GM21423 (cell line): Measurements from ENCODE around the gene ANK3.
A peak's percentile ranks its signal among the peaks of the same experiment; 100 is the strongest.

ENCODE experiments used
- ATAC-seq: cut with Tn5 transposase; IDR thresholded peaks from one replicate; pipeline ENCODE4 v1.9.1; 2021; ENCODE audit warnings: mild to moderate bottlenecking, moderate library complexity; ENCODE audit not compliant: unreplicated experiment

Gene ANK3

DNA sequence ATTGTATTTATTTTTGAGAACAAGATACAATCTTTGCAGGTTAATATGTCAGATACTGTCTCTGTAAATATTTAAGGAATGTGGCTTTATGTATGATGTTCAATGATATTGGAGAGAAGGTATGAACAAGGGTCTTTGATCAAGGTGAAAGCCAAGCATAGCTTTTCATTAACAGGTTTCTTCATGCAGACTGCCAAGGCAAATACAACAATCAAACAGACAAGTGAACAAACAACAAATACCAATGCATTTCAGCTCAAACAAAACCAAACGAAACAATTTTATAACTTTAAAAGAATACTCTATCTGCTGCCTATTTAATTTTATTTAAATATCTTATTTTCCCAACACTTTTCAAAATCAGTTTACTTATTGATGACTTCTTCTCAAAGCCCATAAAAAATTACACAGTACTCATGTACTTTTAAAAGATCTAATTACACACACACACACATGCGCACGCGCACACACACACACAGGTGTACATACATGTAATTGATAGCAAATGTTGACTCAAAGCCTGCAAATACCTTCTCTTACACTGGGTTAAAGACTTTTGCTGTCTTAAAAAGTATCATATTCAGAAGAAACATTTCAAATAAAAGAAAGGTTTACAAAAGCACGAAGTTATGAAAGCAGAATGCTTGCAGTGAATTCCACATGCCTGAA is 282.2 kb downstream of the ANK3 start:
- no peak for ATAC-seq

DNA sequence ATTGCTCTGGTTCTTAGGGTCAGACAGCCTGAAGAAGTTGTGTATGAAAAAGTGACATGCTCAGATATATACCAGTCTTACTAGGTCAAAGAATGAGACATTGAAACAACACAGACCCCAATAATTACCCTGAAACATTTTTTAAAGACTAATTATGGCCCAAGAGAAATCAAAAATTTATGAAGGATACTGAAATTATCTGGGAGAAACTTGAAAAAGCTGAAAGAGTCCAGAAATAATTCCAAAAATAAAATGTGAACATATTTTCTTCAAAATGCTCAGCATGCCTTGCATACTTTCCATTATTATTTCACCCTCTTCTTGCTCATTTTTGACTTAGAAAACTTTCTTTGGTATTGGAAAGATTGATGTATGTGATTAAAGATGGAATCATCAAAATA is 284.4 kb downstream of the ANK3 start:
- ATAC-seq, result no peak

DNA sequence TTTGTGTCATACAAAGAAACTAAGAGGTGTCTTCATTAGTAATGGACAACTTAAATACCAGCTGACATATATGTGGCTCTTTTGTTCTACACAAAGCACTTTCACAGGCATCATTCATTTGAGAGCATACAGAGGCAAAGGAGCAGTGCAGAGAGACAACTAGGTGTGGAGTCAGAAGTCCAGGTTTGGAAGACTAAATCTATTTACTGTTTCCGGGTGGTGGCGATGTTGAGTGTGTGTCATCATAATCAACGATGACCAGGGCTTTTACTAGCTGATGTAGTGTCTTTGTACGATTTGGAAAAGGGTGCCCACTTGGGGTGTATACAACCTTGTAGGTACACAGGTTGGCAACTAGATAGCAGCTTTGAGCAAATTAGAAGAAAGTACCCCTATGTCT is 287.9 kb downstream of the ANK3 start:
- no peak for ATAC-seq

DNA sequence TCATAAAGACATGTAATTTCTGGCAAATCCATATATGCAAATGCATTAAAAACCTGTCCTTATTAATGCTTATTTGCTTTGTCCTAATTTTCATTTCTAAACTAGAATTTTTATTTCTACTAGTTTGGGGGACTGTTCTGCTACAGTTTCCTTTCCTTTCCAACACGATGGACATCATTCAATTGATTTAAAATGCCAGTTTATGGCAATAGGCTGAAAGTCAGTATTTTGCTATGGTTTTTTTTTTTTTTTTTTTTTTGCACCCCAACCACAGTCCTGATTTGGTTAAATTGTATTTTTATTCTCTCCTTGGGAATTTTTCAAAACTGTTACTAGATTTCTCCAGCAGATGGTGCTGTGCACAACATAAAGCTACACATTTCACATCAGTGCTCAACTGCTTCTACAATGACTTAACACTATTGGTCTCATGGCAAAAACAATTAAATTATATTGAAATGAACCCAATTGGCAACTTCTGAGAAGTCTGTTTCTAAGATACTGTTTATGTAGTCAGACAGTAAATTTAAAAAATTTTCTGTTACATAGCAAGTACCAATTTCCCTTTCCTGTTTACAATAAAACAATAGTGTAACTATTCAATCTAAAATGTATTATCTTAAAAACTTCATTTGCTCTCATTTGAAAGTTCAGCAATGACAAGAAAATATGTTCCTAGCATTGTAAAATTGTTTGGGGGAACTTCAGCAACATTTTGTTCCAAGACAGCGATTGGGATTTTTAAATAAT is 289.5 kb downstream of the ANK3 start:
- ATAC-seq, result no peak

DNA sequence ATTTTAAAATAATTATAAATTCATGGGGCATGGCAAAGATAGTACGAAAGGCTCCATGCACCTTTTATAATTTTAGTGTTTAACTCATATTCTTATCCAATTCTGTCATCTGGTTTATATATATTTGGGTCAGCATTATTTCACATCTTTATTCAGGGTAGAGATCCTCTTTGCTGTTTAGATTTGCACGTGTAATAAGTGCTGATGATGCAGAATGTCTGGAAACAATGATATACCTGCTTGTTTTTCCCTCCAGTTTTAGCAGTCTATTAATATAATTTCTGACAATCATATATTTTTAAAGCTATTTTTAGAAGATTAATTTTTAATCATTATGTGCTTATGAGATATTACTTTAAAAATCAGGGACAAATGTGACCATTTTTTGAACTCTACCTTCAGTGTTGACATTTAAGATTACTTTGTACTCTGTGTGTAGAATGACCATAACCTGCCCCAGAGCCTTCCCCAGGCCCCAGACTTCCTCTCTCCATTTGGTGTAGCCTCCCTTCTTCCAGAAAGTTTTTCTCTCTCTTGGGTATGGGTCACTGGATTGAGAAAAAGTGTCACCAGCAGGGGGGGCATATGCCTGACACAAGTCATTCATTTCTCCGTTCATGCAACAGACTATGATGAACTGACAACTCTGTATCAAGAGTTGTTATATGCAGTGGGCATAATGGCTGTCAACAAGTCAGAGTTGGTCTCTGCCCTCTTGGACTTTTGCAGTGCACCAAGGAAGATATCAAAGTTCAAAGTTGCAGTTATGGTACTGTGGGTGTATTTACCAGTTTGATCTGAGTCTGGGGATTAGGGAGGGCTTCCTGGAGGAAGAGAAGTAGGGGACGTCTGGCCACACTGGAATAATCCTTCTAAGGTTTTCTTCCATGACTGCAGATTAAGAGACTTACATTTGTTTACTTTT is 290.7 kb downstream of the ANK3 start:
- no peak for ATAC-seq

DNA sequence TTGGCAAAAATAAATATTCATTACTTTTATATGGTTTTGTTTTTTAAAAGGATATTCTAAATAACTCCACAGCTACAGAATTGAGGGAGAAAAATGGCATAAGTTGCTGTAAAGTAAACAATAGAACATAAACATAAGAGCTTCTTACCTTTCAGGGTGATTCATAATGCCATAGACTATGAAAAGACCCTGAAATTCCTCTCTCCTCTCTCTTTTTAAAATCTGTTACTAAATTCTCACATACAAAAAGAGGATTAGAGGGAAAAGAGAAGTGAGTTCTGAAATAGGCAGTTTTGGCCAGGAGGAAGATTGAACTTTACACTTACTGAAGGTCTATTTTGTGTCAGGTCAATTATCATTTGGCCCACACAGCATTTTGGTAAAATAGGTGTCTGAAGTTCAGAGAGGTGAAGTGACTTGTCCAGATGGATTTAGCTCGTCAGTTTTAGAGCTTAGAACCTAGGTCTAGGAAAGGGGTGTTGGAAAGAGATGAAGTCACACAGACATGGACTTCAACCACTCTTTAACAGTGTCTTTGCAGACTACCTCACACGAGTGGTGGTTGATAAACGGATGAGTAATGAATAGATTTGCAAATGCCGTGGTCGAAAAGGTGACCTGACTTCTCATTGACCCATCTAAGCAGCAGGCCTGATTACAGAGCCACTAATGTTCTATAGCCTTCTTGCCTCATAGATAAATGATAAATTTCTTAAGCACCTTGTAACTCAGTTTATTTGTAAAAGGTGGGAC is 292.7 kb downstream of the ANK3 start:
- peak; percentile 82 for ATAC-seq

DNA sequence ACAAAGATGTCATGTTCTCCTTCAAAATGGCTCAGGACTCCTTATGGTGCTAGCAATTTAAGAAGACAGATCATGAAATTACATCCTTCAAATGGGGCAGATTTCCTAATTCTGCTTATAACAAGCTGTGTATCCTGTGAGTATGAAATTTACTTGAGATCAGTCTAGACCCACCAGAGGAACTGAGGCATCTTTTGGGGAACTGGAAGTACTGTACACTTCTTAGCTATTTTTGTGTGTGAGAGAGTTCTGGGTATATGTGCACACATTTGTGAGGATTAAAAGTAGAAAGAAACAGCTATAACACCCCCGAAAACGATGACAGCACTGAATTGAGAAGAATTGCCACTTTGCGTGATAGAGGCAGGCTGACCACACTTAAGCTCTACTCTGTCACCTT is 296.4 kb downstream of the ANK3 start:
- ATAC-seq, result peak; percentile 48

DNA sequence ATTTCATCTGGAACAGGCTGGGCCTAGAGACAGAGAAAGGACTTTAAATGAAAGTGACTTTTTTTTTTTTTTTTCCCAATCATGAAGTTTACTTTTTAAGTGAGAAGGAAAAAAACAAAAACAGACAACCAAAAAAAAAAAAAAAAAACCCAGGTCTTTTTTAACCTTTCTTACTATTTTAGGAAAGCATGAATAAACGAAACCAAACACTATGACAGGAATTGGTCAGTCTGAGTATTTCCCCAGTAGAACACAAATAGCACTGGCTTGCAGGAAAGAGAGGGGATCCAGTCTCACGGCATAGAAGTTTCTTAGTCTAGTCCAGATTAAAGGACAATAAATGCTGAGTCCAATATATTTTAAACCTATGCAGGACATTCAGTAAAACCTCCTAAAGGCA is 302.8 kb downstream of the ANK3 start:
- peak; percentile 87 for ATAC-seq

DNA sequence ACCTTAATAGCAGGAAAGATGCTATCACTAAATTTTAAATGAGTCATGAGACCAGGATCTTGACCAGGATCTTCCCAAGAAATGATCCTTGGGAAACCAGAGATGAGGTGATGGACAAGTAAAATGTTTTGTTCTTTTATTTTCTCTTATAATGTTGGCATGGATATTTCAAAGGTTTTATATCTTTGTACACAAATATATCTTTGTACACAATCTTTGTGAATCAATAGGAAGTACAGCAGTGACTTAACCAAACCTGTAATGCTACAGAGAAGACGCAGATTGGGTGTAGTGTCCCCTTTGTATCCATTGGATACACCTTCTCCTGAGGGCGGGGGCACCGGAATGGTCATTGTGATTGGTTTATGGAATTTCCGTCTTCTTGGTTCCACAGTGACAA is 303.3 kb downstream of the ANK3 start:
- ATAC-seq, result no peak

DNA sequence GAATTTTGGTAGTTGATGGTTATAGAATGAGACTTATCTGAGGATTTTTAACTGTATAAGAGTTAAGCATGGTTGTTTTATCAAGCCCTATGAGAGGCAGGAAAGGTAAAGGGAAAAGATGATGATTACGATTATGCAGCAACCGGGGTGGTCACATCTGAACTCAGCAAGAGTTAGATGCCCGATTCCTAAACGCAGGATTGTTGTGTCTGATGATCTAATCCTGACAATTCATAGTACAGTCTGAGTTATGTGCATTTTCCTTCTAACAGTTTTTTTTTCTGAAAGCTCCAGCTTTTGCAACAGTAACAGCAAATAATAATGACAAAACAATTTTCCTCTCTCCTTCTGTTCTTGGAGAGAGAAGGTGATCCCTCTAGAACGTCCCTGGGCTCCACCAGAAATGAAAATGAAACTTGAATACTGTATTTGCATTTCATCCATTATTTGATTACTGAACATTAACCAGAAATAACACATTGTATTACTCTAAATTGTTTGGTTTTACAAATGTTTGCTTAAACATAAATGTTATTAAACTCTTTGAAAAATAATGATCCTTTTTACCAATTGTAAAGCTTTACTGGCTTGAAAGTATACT is 306.8 kb downstream of the ANK3 start:
- no peak for ATAC-seq

DNA sequence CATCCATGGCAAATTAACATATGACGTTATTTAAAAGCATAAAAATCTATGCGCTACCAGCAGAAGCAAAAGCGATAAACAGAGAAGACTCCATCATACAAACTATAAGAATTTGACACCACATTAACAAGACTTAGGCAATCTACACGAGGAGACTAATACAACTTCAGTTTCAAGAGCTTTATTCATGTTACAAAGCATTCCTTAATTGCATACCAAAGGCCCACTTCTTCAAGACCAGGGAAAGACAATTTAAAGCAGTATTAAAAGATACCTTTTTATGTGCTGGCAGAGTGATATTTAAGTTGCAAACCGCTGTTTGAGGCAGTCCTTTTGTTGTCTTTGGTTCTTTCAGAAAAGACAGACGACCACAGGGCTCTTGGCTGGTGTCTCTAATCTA is 307.3 kb downstream of the ANK3 start:
- no peak for ATAC-seq

DNA sequence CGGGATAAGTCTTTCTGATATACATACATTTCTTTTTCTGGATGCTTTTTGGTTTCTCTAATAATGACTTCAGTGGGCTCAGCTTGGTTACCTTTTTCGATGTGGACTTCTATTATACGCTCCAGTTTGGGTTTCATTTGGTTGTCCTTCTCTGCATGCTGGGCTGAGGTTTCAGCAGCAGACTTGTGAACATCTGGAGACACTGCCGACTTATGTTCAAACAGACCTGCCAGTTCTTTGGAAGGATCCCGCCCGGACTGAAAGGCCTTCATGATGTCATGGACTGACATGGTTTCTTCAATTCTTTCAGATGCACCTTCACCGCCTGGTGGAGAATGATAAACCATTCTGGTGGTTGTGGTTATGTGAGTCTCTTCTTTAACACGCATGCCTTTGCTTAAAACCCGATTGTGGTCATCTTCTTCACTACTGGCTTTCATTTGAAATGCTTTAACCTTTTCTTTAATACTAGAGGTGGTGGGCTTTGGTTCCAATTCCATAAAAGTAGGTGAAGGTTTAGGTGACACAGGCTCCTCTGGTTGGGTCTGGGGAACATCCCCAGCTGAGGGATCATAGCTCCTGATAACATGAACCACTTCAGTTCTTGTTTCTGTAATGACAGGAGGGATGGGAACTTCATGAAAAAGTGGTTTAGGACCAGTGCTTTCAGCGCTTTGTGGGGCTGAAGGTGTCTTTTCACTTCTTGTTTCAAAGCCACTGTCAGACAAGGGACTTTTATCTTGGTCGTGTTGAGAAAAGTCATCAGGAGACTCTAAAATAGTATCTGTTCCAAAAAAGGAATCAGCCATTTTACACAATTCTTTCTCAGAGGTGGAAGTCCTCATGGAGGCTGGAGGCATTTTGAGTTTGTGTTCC is 315.7 kb downstream of the ANK3 start:
- peak; percentile 85 for ATAC-seq

DNA sequence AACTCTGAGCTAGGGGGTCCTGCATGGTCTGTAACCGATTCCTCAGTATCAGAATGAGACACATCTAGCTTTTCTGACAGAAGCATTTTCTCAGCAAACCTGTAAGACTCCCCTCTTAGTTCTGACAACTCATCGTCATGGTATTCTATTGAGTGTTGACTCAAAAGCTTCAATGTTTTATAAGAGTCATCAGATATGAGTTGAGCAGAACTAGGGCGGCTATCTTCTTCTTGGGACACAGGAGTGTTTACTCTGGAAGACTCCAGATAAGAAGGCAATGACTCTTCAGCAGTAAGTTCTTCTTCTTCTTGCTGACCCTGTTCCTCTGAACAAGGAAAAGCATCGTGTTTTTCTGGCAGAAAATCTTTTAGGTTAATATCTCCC is 316.3 kb downstream of the ANK3 start:
- no peak for ATAC-seq

DNA sequence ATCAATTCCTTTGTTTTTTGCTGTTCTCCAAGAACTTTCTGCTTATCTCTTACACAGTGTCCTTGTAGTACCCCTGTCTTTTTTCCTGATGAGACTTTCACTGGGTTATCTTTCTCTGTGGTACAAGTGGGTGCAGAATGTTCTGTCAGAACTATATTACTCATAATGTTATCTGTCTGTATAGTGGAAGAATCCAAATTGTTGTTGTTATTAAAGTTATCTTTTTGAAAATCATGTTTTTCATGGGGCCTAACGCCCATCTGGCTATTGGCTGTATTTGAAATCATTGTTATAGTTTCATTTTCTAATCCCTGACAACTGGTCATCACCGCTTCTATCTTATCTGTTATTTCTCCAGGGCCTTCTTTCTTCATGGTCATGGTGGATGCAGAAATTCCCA is 320.4 kb downstream of the ANK3 start:
- ATAC-seq, result no peak

DNA sequence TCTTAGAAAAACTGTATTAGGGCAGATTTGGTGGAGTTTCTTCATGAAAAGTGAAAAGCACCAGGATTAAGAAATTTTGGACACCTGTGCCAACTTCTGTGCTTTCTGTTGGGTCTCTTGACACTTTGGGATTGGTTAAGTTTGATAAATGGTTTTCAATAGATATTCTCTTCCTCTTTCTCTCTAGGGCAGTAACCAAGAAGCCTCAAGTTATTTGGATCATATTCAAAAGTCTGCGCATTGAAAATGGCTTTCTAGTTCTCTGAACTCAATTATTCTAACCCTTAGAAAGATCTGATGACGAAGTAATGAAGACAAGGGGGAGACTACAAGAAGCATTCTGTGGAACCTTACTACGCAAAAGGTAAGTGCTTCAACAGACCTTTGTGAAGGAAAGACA is 339.3 kb downstream of the ANK3 start:
- no peak for ATAC-seq

DNA sequence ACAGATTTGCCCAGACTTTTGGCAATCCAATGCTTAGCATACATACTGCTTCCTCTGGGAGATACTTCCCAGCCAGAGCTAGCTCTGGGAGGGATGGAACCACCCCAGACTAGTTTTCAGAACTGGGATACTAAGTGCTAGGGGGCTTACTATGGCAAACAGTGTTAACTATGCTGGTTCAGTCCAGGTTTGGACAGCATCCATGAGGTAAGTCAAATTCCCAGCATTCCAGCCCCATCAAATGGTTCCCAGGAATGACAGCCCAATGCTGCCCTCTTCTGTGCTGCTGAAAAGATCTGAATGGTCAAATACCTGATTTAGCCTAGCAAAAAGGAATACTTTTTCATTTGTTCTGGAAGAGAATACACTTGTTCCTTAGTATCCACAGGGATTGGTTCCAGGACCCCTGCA is 341.6 kb downstream of the ANK3 start:
- no peak for ATAC-seq

DNA sequence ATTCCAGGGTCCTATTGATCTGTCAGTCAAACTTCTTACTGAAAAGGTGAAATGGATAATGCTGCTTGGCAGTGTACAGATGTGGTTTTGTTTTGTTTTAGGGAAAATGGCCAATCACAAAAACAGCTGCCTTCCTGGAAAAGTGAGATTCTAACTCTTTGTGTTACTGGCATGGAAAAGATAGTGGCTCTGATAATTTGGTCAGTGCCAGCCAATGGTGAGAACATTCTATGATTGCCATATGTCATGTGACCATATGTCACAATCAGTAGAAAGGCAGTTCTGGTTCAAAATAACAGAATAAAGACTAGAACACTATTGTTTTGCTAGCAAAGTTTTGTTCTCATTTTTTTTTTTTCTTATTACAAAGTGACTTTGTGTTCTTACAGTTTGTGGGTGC is 344.1 kb downstream of the ANK3 start:
- no peak for ATAC-seq

DNA sequence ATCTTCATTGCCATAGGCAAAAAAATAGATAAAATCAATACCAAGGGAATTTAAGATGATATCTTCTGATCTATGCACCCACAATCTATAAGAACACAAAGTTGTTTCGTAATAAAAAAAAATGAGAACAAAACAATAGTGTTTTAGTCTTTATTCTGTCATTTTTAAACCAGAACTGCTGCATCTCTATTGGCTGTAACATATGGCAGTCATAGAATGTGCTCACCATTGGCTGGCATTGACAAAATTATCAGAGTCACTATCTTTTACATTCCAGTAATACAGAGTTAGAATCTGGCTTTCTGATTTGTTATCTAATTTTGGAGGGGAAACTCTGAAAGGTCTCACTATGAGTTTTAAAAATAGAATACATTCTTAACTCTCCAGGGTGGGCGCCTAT is 344.7 kb downstream of the ANK3 start:
- no peak for ATAC-seq

DNA sequence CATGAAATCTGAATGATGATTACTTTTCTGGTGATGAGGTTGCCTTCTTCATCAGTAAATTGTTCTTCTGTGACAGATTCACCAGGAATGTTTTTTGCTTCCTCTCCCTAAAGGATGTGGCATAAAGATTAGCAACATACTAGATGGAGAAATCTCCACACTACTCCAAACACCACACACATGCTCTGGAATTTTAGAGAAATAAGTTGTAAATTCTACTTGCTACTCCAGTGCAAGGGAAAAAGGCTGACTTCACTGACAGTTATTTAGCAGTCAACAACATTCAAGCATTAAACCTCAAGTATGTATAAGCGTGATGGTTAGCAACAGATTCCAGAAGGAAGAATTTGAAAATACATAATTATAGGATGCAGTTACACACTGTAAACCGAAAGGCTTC is 345.4 kb downstream of the ANK3 start:
- no peak for ATAC-seq
